Keratinocyte (primary cell): ENCODE data around the gene RARRES1. TPM values are rescaled to one million over a fixed set of nuclear protein-coding genes. Genes with fewer than 3 reads are reported as not detected.

ENCODE experiments used
- DNase-seq: peaks from one replicate; pipeline ENCODE4 v3.0.0-alpha.2; 2011; ENCODE audit warnings: low read depth, missing footprints, low spot score
- FAIRE-seq: peaks from 2 replicates; lab custom pipeline; 2011; peaks lifted over from hg19 to GRCh38; lab: Jason Lieb, UNC
- H2AFZ ChIP-seq: 2 replicates; pipeline ENCODE4 v1.6.0; 2012; ENCODE audit warnings: low read length, control low read depth, inconsistent platforms; ENCODE audit not compliant: control insufficient read depth
- H3K27ac ChIP-seq: 2 replicates; pipeline ENCODE4 v1.5.1; 2011; ENCODE audit warnings: low read length; ENCODE audit not compliant: control insufficient read depth, insufficient read depth
- H3K27me3 ChIP-seq: 3 replicates; pipeline ENCODE4 v1.6.0; 2011; ENCODE audit warnings: low read length; ENCODE audit not compliant: control insufficient read depth, insufficient read depth; ENCODE audit errors: extremely low read depth
- H3K36me3 ChIP-seq, 2 experiments: 2 replicates in 1 of 2; 3 replicates in 1 of 2; pipeline ENCODE4 v1.5.1; 2011; ENCODE audit warnings: low read length in 2 of 2, mild to moderate bottlenecking in 1 of 2; ENCODE audit not compliant: control insufficient read depth in 2 of 2, insufficient read depth in 2 of 2; ENCODE audit errors: extremely low read depth in 1 of 2
- H3K4me1 ChIP-seq: 3 replicates; pipeline ENCODE4 v1.5.1; 2011; ENCODE audit warnings: low read length; ENCODE audit not compliant: control insufficient read depth, insufficient read depth; ENCODE audit errors: extremely low read depth
- H3K4me2 ChIP-seq: 3 replicates; pipeline ENCODE4 v1.6.0; 2011; ENCODE audit warnings: low read depth, low read length; ENCODE audit not compliant: control insufficient read depth, insufficient read depth; ENCODE audit errors: extremely low read depth
- H3K4me3 ChIP-seq, 3 experiments: fragments of 200-600 bp in 1 of 3; sonication (generic) in 1 of 3; 2 replicates in 2 of 3; 3 replicates in 1 of 3; pipeline ENCODE4 v1.5.1; 2011 to 2016; ENCODE audit warnings: low read length in 3 of 3, mild to moderate bottlenecking in 3 of 3, control low read depth in 2 of 3, inconsistent platforms in 1 of 3, low read depth in 1 of 3, mixed read lengths in 1 of 3, mixed run types in 1 of 3, moderate library complexity in 1 of 3; ENCODE audit not compliant: control insufficient read depth in 2 of 3, insufficient read depth in 2 of 3; ENCODE audit errors: extremely low read depth in 1 of 3
- H3K79me2 ChIP-seq: 2 replicates; pipeline ENCODE4 v1.6.0; 2012; ENCODE audit warnings: low read length; ENCODE audit not compliant: control insufficient read depth, insufficient read depth
- H3K9ac ChIP-seq: 3 replicates; pipeline ENCODE4 v1.6.0; 2011; ENCODE audit warnings: low read length; ENCODE audit not compliant: control insufficient read depth, insufficient read depth; ENCODE audit errors: extremely low read depth
- H3K9me1 ChIP-seq: 3 replicates; pipeline ENCODE4 v1.6.0; 2011; ENCODE audit warnings: low read length; ENCODE audit not compliant: control insufficient read depth, insufficient read depth; ENCODE audit errors: extremely low read depth
- H3K9me3 ChIP-seq: 2 replicates; pipeline ENCODE4 v1.5.1; 2012; ENCODE audit warnings: low read depth, low read length; ENCODE audit not compliant: control insufficient read depth
- H4K20me1 ChIP-seq: 3 replicates; pipeline ENCODE4 v1.6.0; 2011; ENCODE audit warnings: low read length; ENCODE audit not compliant: control insufficient read depth, insufficient read depth; ENCODE audit errors: extremely low read depth
- CTCF ChIP-seq, 3 experiments: IDR thresholded peaks in 1 of 3; conservative IDR thresholded peaks in 1 of 3; optimal IDR thresholded peaks in 1 of 3; 2 replicates in 2 of 3; 3 replicates in 1 of 3; pipeline versions ENCODE3 to v1.5.1; 2011; ENCODE audit warnings: low read length in 3 of 3, mild to moderate bottlenecking in 3 of 3, moderate library complexity in 2 of 3, control low read depth in 1 of 3, inconsistent platforms in 1 of 3; ENCODE audit not compliant: insufficient read depth in 2 of 3; ENCODE audit errors: extremely low read depth in 1 of 3
- EZH2 ChIP-seq: IDR thresholded peaks from one replicate; pipeline ENCODE4 v1.6.1; 2012; ENCODE audit warnings: inconsistent platforms, mild to moderate bottlenecking, low read length, moderate library complexity
- dilution Hi-C: fragments of 300-500 bp; cut with MboI; formaldehyde crosslinking; loops from one replicate; pipeline ENCODE4 v1.7.0; 2020; ENCODE audit warnings: low sequenced_read_pairs; ENCODE audit not compliant: extremely low pct_ligation_motif_present
- polyA plus RNA-seq, 5 experiments: library from polyadenylated mRNA; depleted of rRNA in 3 of 5; stranded (reverse) in 3 of 5; stranded (forward) in 1 of 5; unstranded in 1 of 5; fragments of >200 nt; gene quantifications; 1 replicate in 1 of 5; 2 replicates in 3 of 5; 3 replicates in 1 of 5; pipeline versions ENCODE4 v1.2.1 to v1.2.3, GENCODE V29; 2011 to 2012; ENCODE audit warnings: missing spikeins in 2 of 5, low read depth in 1 of 5, low replicate concordance in 1 of 5

The RARRES1 gene
- polyA plus RNA-seq, 1 donor (not counting 4 experiments of a cell fraction or from before 2014, with no cell fraction given) = not detected

GRCh38 chr3:158769549-158769948 lies 37.3 kb upstream of the RARRES1 start:
- TF ChIP-seq CTCF (optimal IDR thresholded peaks at IDR 0.05 in 1 of 3, IDR thresholded peaks at IDR 0.05 in 1 of 3, conservative IDR thresholded peaks at IDR 0.05 in 1 of 3; ENCODE audit: extremely low read depth in 1 of 3, insufficient read depth in 2 of 3, low read length in 3 of 3) = no peak
- TF ChIP-seq EZH2 = no peak
- Histone ChIP-seq H3K9ac (no peak overlapping the region), H3K9me3 (no peaks in the 10 kb centered on the region), H3K9me1 (no peaks in the 10 kb centered on the region), H3K36me3 (no peaks in the 10 kb centered on the region), H3K27ac (no peak overlapping the region), H3K4me3 (no peak overlapping the region), H2AFZ (no peak overlapping the region), H3K4me2 (no peak overlapping the region), H4K20me1 (no peaks in the 10 kb centered on the region), H3K79me2 (no peaks in the 10 kb centered on the region), H3K4me1 (peaks cover 4% of the 10 kb centered on the region), H3K27me3 (no peaks in the 10 kb centered on the region)
- dilution Hi-C loops = no loop called here
- no peak for FAIRE-seq
- no peak for DNase-seq

GRCh38 chr3:158768881-158769543 lies 36.8 kb upstream of the RARRES1 start:
- H3K27me3 ChIP-seq = no peaks in the 10 kb centered on the region
- H3K79me2 ChIP-seq = no peaks in the 10 kb centered on the region
- no peak overlapping the region for H3K9ac ChIP-seq
- no peaks in the 10 kb centered on the region for H3K9me3 ChIP-seq
- H4K20me1 ChIP-seq = no peaks in the 10 kb centered on the region
- DNase-seq (no peak), FAIRE-seq (no peak)
- H3K4me3 ChIP-seq = no peak overlapping the region
- no peak for TF ChIP-seq CTCF (optimal IDR thresholded peaks at IDR 0.05 in 1 of 3, IDR thresholded peaks at IDR 0.05 in 1 of 3, conservative IDR thresholded peaks at IDR 0.05 in 1 of 3; ENCODE audit: extremely low read depth in 1 of 3, insufficient read depth in 2 of 3, low read length in 3 of 3)
- TF ChIP-seq EZH2 = no peak
- H3K36me3 ChIP-seq = no peaks in the 10 kb centered on the region
- no peak overlapping the region for H3K27ac ChIP-seq
- H2AFZ ChIP-seq = no peak overlapping the region
- no peak overlapping the region for H3K4me2 ChIP-seq
- no peaks in the 10 kb centered on the region for H3K9me1 ChIP-seq
- dilution Hi-C loops = no loop called here
- H3K4me1 ChIP-seq = peaks cover 4% of the 10 kb centered on the region
